IMR-90 (cell line): ENCODE data around the gene ATG14. TPM values are rescaled to one million over a fixed set of nuclear protein-coding genes. Genes with fewer than 3 reads are reported as not detected.

Experiments
- ATAC-seq: fragments of 200-7000 bp; cut with Tn5 transposase; 2 replicates; pipeline ENCODE4 v1.9.1; 2020; ENCODE audit warnings: low read depth, mild to moderate bottlenecking, moderate library complexity
- BruUV-seq: library from RNA; stranded (reverse); fragments of 400-500 nt; replicated peaks from 2 replicates; lab custom pipeline; 2021; lab: Mats Ljungman, UMichigan
- CTCF ChIA-PET: fragments of 300-600 bp; formaldehyde crosslinking; extraction: SDS; loops from one replicate; lab custom pipeline; 2021; ENCODE audit warnings: antibody characterized with exemption; lab: Yijun Ruan, JAX
- POLR2A ChIA-PET: fragments of 300-600 bp; sonication (Branson Sonifier 250); formaldehyde crosslinking; loops from one replicate; lab custom pipeline; 2022; ENCODE audit warnings: antibody characterized with exemption; ENCODE audit not compliant: unreplicated experiment; lab: Charles Lee
- DNase-seq: peaks from one replicate; pipeline ENCODE4 v3.0.0; 2013
- H2AFZ ChIP-seq: replicated peaks from 2 replicates; pipeline ENCODE3; 2013; ENCODE audit warnings: low read length, mild to moderate bottlenecking; ENCODE audit not compliant: poor library complexity
- H2AK5ac ChIP-seq: 2 replicates; pipeline ENCODE4 v1.6.1; 2013; ENCODE audit warnings: low read depth, low read length, inconsistent platforms
- H2AK9ac ChIP-seq: replicated peaks from 2 replicates; pipeline ENCODE3; 2013; ENCODE audit warnings: mild to moderate bottlenecking, low read depth, low read length, moderate library complexity; ENCODE audit not compliant: poor library complexity
- H2BK120ac ChIP-seq: 2 replicates; pipeline ENCODE4 v1.6.1; 2013; ENCODE audit warnings: low read depth, low read length, inconsistent platforms
- H2BK15ac ChIP-seq: 3 replicates; pipeline ENCODE4 v1.6.1; 2013; ENCODE audit warnings: low read depth, low read length, inconsistent platforms
- H2BK20ac ChIP-seq: 2 replicates; pipeline ENCODE4 v1.6.1; 2013; ENCODE audit warnings: low read depth, mild to moderate bottlenecking, inconsistent platforms, low read length, moderate library complexity
- H2BK5ac ChIP-seq: 2 replicates; pipeline ENCODE4 v1.6.1; 2013; ENCODE audit warnings: mild to moderate bottlenecking, low read depth, low read length, inconsistent platforms; ENCODE audit not compliant: poor library complexity, severe bottlenecking
- H3K14ac ChIP-seq: replicated peaks from 2 replicates; pipeline ENCODE4 v1.6.1; 2013; ENCODE audit warnings: low read depth, low read length, inconsistent platforms
- H3K18ac ChIP-seq: 2 replicates; pipeline ENCODE4 v1.6.1; 2013; ENCODE audit warnings: low read depth, low read length, control low read depth
- H3K23ac ChIP-seq: 2 replicates; pipeline ENCODE4 v1.6.1; 2013; ENCODE audit warnings: low read depth, low read length, inconsistent platforms
- H3K27ac ChIP-seq: 2 replicates; pipeline ENCODE4 v1.5.1; 2013; ENCODE audit warnings: mild to moderate bottlenecking, control low read depth, low read length; ENCODE audit not compliant: insufficient read depth
- H3K27me3 ChIP-seq: 2 replicates; pipeline ENCODE4 v1.6.1; 2013; ENCODE audit warnings: low read length; ENCODE audit not compliant: control insufficient read depth, insufficient read depth
- H3K36me3 ChIP-seq: 2 replicates; pipeline ENCODE4 v1.6.1; 2013; ENCODE audit warnings: low read length, mixed read lengths; ENCODE audit not compliant: control insufficient read depth, insufficient read depth
- H3K4ac ChIP-seq: 2 replicates; pipeline ENCODE4 v1.6.1; 2013; ENCODE audit warnings: low read depth, low read length, inconsistent platforms
- H3K4me1 ChIP-seq: 2 replicates; pipeline ENCODE4 v1.6.1; 2013; ENCODE audit warnings: low read length, mixed read lengths; ENCODE audit not compliant: control insufficient read depth, insufficient read depth
- H3K4me2 ChIP-seq: 2 replicates; pipeline ENCODE4 v1.6.1; 2013; ENCODE audit warnings: low read depth, mild to moderate bottlenecking, control low read depth, low read length, moderate library complexity
- H3K4me3 ChIP-seq: 2 replicates; pipeline ENCODE4 v1.5.1; 2013; ENCODE audit warnings: low read depth, mild to moderate bottlenecking, control low read depth, low read length, moderate library complexity; ENCODE audit not compliant: insufficient read depth
- H3K56ac ChIP-seq: 2 replicates; pipeline ENCODE4 v1.6.1; 2013; ENCODE audit warnings: low read length, inconsistent platforms; ENCODE audit not compliant: insufficient read depth; ENCODE audit errors: extremely low read depth
- H3K79me1 ChIP-seq, 2 experiments: 2 replicates each; pipeline ENCODE4 v1.6.1; 2013; ENCODE audit warnings: low read length in 2 of 2, inconsistent platforms in 1 of 2, low read depth in 1 of 2
- H3K9ac ChIP-seq: 2 replicates; pipeline ENCODE4 v1.6.1; 2013; ENCODE audit warnings: low read depth, low read length, control low read depth
- H3K9me1 ChIP-seq: 2 replicates; pipeline ENCODE4 v1.6.1; 2013; ENCODE audit warnings: low read length, inconsistent platforms; ENCODE audit not compliant: insufficient read depth
- H3K9me3 ChIP-seq: 2 replicates; pipeline ENCODE4 v1.6.1; 2013; ENCODE audit warnings: low read length; ENCODE audit not compliant: control insufficient read depth, insufficient read depth
- H4K20me1 ChIP-seq: 2 replicates; pipeline ENCODE4 v1.6.1; 2013; ENCODE audit warnings: low read length, inconsistent platforms; ENCODE audit not compliant: insufficient read depth
- H4K5ac ChIP-seq: 2 replicates; pipeline ENCODE4 v1.6.1; 2013; ENCODE audit warnings: mild to moderate bottlenecking, low read depth, low read length, control low read depth
- H4K8ac ChIP-seq, 2 experiments: 2 replicates each; pipeline ENCODE4 v1.6.1; 2013; ENCODE audit warnings: low read depth in 2 of 2, low read length in 2 of 2, control low read depth in 1 of 2, inconsistent platforms in 1 of 2
- H4K91ac ChIP-seq: 2 replicates; pipeline ENCODE4 v1.6.1; 2013; ENCODE audit warnings: low read depth, low read length, inconsistent platforms; ENCODE audit not compliant: insufficient read depth
- BHLHE40 ChIP-seq: fragments of 150-350 bp; IDR thresholded peaks from 2 replicates; pipeline ENCODE4 v1.6.1; 2016; ENCODE audit warnings: mild to moderate bottlenecking, low read depth, low read length
- CEBPB ChIP-seq: IDR thresholded peaks from 2 replicates; pipeline ENCODE4 v1.6.1; 2012; ENCODE audit warnings: low read depth, low read length, improper control_type of control experiment
- CHD1 ChIP-seq: IDR thresholded peaks from 2 replicates; pipeline ENCODE4 v1.6.1; 2012; ENCODE audit warnings: low read depth, low read length, improper control_type of control experiment
- FOS ChIP-seq: fragments of 150-350 bp; IDR thresholded peaks from 2 replicates; pipeline ENCODE4 v1.6.1; 2016; ENCODE audit warnings: low read depth, low read length
- MAFK ChIP-seq: IDR thresholded peaks from 2 replicates; pipeline ENCODE4 v1.6.1; 2012; ENCODE audit warnings: low read depth, low read length, improper control_type of control experiment
- MAZ ChIP-seq: IDR thresholded peaks from 2 replicates; pipeline ENCODE4 v1.6.1; 2012; ENCODE audit warnings: low read depth, mild to moderate bottlenecking, low read length, improper control_type of control experiment, moderate library complexity, borderline replicate concordance
- MXI1 ChIP-seq: IDR thresholded peaks from 2 replicates; pipeline ENCODE4 v1.6.1; 2012; ENCODE audit warnings: low read depth, mild to moderate bottlenecking, low read length, moderate library complexity, borderline replicate concordance
- NFE2L2 ChIP-seq: fragments of 150-350 bp; IDR thresholded peaks from 2 replicates; pipeline ENCODE4 v1.6.1; 2016; ENCODE audit warnings: low read depth, mild to moderate bottlenecking, low read length
- RAD21 ChIP-seq: IDR thresholded peaks from 2 replicates; pipeline ENCODE4 v1.6.1; 2012; ENCODE audit warnings: low read length, improper control_type of control experiment
- RCOR1 ChIP-seq: IDR thresholded peaks from 2 replicates; pipeline ENCODE4 v1.6.1; 2012; ENCODE audit warnings: mild to moderate bottlenecking, low read length, improper control_type of control experiment; ENCODE audit not compliant: insufficient replicate concordance
- SMC3 ChIP-seq: fragments of 150-350 bp; IDR thresholded peaks from 2 replicates; pipeline ENCODE4 v1.6.1; 2016; ENCODE audit warnings: low read depth, mild to moderate bottlenecking, antibody characterized with exemption, low read length, moderate library complexity
- USF2 ChIP-seq: fragments of 150-350 bp; IDR thresholded peaks from 2 replicates; pipeline ENCODE4 v1.6.1; 2017; ENCODE audit warnings: mild to moderate bottlenecking, antibody characterized with exemption, low read length, low read depth
- WGBS, 2 experiments: methylation state at CpG; one replicate each; pipeline versions ENCODE4 v1.1.5 to v1.1.7; 2013; ENCODE audit warnings: missing lambda C conversion rate in 2 of 2; ENCODE audit not compliant: insufficient read length in 1 of 2; ENCODE audit errors: extremely low coverage in 2 of 2; 5-methylcytosine and 5-hydroxymethylcytosine counted together
- dilution Hi-C: fragments of 300-500 bp; cut with HindIII; formaldehyde crosslinking; loops from one replicate; pipeline ENCODE4 v1.14.3; 2018; ENCODE audit warnings: low sequenced_read_pairs; ENCODE audit not compliant: unreplicated experiment
- in situ Hi-C: fragments of 300-500 bp; cut with MboI; formaldehyde crosslinking; loops from 3 replicates; pipeline ENCODE4 v1.14.3; 2019; ENCODE audit warnings: low sequenced_read_pairs, inconsistent platforms, mixed read lengths
- intact Hi-C: fragments of 100-400 bp; cut with micrococcal nuclease; formaldehyde crosslinking; loops from 2 replicates; pipeline ENCODE4 v1.10.0; 2022
- polyA plus RNA-seq, 3 experiments: library from polyadenylated mRNA; depleted of rRNA; stranded (reverse); fragments of >200 nt; gene quantifications; 2 replicates each; pipeline ENCODE4 v1.2.3, GENCODE V29; 2012; ENCODE audit warnings: low replicate concordance in 1 of 3
- total RNA-seq: library from RNA; depleted of rRNA; stranded (reverse); fragments of >200 nt; gene quantifications from 2 replicates; pipeline ENCODE4 v1.2.3, GENCODE V29; 2012

The ATG14 gene
- total and polyA plus RNA-seq, 2 of the 4 experiments (the other 2 are of a cell fraction) = 5.0 to 12.4 TPM

- Histone ChIP-seq H2BK5ac (no peak overlapping the region), H2AK9ac (no peak overlapping the region), H3K27ac (no peak overlapping the region), H3K27me3 (no peaks in the 10 kb centered on the region), H4K8ac (no peak overlapping the region), H3K4me1 (peaks cover 17% of the 10 kb centered on the region), H4K91ac (no peak overlapping the region), H2BK15ac (no peak overlapping the region), H4K5ac (no peak overlapping the region), H3K4me2 (no peak overlapping the region), H3K9me3 (no peaks in the 10 kb centered on the region), H4K20me1 (no peaks in the 10 kb centered on the region), H3K56ac (no peak overlapping the region), H2AK5ac (peak overlapping the region; percentile 23), H3K9ac (no peak overlapping the region), H2BK120ac (no peak overlapping the region; the same call in 1 of the 2 replicates), H3K36me3 (no peaks in the 10 kb centered on the region), H3K4me3 (no peak overlapping the region), H3K79me1 (no peaks in the 10 kb centered on the region), H2AFZ (no peak overlapping the region), H2BK20ac (peak overlapping the region; percentile 16; the same call in 1 of the 2 replicates), H3K14ac (peak overlapping the region; percentile 46; the same call in 1 of the 2 replicates), H3K4ac (no peak overlapping the region), H3K18ac (no peak overlapping the region), H3K23ac (no peak overlapping the region), H3K9me1 (0 out of 2 replicates have a peak, but pooled peaks cover 3% of the 10 kb centered on the region)
- in situ Hi-C loops = loop anchor here (5.0 kb wide), 1 partner anchor 1035 kb away; no protein-coding TSS in a partner anchor
- no peak for DNase-seq
- TF ChIP-seq MAFK (no peak), RAD21 (no peak), RCOR1 (no peak), MXI1 (no peak), CEBPB (no peak), CHD1 (no peak), USF2 (no peak), SMC3 (no peak), MAZ (no peak), BHLHE40 (no peak), FOS (no peak), NFE2L2 (no peak)
- BruUV-seq = no TSS peak
- ChIA-PET CTCF (no interaction called here), POLR2A (no interaction called here)
- ATAC-seq = no peak
- intact Hi-C loops = no loop called here
- WGBS, 2 experiments = no CpG with 5 or more reads among the region's 2 CpGs
- dilution Hi-C loops = no loop called here
Observed at GRCh38 chr14:55451950-55452349, 40.3 kb upstream of the ATG14 start.
